Amniotic stem cell (primary cell): Measurements from ENCODE around the gene PIGK.
A peak's percentile ranks its signal among the peaks of the same experiment; 100 is the strongest.
"Not testable (repeated sequence)": the region's sequence is repeated elsewhere in the genome, so short reads cannot be mapped to it uniquely, and the experiment has no call there.

ENCODE experiments used
- DNase-seq: peaks from one replicate; lab custom pipeline; 2025; lab: John Stamatoyannopoulos, UW

PIGK gene

DNA sequence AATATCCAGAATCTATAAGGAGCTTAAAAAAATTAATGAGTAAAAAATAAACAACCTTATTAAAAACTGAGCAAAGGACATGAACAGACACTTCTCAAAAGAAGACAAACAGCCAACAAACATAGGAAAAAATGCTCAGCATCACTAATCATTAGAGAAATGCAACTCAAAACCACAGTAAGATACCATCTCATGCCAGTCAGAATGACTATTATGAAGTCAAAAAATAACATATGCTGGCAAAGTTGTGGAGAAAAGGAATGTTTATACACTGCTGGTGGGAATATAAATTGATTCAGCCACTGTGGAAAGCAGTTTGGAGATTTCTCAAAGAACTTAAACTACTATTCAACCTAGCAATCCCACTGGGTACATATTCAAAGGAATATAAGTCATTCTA lies 25.3 kb downstream of the PIGK start:
- no peak for DNase-seq

DNA sequence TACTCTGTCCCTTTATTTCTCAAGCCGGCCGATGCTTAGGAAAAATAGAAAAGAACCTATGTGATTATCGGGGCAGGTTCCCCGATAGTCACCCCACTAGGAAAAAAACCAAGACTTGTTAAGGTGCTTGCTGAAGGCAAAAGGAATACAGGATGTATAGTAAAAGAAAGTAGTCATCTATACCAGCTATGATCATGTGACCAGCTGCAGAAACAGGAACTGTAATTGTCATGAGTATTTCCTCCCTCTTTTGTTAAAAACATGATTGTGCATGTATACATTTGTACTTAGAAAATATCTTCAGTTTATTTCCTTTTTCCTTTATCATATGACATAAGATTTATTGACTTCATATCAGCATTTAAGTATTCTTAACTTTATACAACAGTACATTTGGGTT lies 30.5 kb downstream of the PIGK start:
- DNase-seq, result no peak

DNA sequence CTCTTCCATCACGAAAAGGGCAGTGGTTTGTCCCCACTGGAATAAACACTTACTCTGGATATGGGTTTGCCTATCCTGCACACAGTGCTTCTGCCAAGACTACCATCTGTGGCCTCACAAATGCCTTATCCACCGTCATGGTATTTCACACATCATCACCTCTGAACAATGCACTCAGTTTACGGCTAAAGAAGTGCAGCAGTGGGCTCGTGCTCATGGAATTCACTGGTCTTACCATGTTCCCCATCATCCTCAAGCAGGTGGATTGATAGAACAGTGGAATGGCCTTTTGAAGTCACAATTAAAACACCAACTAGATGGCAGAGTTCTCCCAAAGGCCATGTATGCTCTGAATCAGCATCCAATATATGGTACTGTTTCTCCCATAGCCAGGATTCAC lies 32.3 kb downstream of the PIGK start:
- not testable (repeated sequence) for DNase-seq

DNA sequence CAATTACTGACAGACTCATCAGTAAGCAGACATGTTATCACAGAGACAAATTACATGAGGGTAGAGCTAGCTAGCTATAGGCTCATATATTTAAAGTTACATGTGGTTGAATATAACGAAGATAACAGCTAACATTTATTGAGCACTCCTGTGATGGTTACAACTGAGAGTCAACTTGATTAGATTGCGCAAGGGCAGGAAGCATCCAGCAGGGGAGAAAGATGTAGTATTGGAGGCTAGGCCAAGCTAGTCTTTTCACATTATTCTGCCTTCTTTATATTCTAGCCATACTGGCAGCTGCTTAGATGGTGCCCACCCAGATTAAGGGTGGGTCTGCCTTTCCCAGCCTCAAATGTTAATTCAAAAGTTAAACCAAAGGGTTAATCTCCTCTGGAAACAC lies 37.1 kb downstream of the PIGK start:
- no peak for DNase-seq

DNA sequence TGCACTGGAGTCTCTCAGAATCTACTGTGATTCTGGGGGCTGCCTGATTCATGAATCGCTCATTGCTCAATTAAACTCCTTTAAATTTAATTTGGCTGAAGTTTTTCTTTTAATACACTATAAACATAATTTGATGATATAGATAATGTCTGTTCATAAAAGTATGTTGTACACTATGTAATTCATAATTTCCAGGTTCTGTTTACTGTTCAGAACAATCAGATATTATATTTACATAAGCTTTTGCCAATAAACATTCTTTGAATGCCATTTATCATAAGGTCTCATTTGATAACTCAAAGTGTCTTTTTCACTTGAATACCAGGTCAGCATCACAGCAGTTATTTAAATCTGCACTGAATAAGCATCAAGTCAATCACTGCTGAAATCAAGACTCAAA lies 39.6 kb downstream of the PIGK start:
- DNase-seq, result no peak

DNA sequence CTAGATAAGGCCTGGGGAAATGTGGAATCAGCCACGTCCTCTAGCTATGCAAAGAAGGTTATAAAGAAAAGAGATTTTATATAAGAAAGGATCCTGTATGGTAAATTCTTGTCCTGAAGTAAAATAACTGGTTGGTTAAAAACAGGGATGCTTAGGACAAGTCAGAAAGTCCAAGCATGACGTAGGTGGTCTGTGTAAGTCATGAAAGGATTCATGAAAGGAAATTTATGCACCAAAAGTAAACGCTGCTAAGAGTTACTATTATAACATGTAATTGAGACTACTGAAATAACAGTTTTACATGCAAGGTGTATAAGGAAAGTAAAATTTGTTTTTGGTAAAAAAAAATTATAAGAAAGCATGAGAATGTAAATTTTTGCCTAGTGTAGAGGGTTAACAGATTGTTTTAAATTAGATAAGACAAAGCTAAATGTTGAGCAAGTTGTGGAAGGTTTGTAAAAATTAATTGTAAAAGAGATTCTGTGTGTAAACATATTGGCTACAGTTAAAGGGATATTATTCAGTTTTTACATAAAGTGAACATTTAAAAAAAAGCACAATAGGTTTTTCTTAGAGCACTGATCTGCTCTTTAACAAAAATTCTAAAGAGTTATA lies 43.9 kb downstream of the PIGK start:
- no peak for DNase-seq

DNA sequence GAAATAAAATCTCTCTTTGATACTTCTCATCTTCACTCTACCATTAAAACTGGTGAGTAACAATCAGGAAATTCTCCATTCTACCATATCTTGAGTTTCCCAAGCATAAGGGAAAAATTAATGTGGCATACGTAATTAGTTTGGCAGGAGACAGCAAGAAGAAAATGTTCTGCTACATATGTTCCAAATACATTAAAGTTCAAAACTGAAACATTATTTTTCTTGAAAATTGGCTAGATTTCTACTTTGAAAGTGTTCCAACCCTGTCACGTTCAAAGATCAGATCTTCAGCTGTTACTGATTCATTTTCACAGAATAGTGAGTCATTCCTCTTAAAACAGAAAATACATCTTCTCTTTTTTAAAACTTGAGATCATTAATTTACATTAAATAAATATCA lies 48.5 kb downstream of the PIGK start:
- DNase-seq, result no peak

DNA sequence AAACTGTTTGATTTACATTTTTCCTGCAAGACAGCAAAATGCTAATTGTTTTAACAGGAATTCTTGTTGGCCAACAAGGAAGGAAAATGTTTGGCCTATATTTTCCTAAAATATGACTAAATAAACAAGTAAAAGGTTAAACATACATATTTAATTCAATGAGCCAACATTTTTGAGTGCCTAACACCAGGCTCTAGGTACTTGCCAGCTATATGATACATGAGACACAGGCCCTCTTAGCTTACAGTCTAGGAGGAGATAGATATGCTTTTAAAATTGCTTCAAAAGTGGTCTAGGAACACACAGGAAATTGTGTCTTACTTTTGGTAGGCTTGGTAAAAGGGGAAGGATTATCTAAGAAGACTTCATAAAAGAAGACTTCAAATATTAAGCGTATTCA lies 50.9 kb downstream of the PIGK start:
- DNase-seq, result no peak

DNA sequence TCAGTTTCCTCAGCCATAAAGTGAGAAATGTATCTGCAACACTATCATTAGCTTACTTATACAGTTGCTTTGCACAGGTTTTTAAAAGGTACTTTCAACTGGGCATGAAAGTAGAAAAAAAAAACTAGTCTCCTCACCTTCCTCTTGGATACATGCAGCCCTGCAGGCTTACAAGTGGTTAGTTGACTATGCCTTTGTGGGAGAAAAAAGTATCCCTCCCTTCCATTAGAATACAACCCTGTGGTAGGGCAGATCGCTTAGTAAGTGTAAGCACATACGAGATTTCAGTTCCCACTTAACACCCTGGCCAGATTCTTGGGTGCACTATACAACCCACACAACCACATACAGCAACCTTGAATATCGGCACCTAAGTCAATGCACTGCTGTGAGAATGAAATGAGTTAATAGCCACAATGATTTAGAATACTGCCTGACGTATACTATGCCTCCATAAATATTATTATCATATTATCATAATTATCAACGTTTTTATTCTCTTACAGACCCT lies 54.7 kb downstream of the PIGK start:
- DNase-seq, result no peak

DNA sequence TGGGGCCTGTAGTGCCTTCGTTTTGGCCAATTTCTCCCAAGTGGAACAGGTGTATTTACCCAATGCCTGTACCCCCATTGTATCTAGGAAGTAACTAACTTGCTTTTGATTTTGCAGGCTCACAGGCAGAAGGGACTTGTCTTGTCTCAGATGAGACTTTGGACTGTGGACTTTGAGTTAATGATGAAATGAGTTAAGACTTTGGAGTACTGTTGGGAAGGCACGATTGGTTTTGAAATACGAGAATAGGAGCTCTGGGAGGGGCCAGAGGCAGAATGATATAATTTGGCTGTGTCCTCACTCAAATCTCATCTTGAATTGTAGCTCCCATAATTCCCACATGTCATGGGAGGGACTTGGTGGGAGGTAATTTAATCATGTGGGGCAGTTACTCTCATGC lies 59.5 kb downstream of the PIGK start:
- DNase-seq, result not testable (repeated sequence)

DNA sequence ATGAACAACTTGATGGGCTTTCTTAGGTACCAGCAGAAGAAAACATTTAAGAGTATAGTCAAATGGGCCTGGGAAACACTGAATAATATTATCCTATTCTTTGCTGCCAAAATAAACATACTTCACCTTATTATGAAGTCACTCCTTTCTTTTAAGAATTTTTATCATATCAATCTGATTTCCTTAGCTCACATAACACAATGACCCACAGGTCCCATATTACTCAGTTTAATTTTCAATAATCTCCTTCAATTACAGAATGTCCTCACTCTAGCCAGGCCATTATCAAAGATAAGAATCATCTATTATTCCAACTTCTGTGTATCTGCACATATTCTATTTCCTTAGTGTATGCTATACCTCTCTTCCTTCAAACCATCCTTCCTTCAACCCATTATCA lies 63.0 kb downstream of the PIGK start:
- DNase-seq, result no peak

DNA sequence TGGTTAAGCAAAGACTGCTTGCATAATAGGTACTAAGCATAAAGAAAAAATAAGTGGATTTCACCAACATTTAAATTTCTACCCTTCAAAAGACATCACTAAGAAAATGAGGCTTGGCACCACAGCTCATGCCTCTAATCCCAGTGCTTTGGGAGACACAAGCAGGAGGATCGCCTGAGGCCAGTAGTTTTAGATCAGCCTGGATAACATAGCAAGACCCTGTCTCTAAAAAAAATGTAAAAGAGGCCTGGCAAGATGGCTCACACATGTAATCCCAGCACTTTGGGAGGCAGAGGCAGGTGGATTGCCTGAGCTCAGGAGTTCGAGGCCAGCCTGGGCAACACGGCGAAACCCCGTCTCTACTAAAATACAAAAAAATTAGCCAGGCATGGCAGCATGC lies 73.0 kb downstream of the PIGK start:
- DNase-seq, result no peak

DNA sequence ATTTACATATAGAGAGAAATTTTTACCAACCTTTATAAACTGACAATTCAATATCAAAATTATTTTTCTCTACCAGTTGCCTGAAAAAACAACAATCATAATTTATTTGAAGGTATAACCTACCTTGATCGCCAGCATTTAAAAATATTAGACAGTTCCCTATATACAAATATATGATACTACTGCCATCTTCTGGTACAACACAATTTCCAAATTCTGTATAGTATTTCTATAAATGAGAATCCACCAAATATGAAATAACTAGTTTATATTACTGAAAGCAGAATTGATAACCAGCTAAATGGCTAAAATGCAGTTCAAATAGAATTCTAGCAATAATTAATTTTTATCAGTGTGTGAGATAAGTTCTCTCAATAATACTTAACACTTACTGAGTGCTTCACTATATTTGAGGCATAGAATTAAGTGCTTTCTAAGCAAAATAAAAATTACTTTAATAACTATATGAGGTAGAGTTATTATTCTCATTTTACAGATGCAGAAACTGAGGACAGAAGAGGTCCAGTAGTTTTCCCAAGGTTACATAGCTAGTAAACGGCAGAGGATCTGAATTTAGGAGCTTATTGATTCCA lies 75.6 kb downstream of the PIGK start:
- no peak for DNase-seq

DNA sequence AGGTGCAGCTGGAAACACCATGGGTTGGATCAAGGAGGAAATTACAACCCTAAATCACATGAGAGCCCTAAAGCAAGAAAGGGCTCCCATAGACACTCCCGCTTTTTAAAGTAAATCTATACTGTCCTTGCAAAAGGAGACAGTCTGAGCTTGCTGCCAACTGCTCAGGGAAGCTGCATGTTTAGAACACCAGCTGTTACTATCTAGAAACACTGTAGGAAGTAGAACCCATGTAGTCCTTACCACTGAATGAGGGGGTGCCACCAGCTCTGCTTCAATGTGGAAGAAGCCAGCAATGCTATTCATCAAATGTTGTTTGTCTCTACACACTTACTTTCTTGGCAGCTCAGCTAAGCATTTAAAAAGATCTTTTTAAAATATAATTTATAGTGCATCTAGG lies 79.8 kb downstream of the PIGK start:
- DNase-seq, result no peak

DNA sequence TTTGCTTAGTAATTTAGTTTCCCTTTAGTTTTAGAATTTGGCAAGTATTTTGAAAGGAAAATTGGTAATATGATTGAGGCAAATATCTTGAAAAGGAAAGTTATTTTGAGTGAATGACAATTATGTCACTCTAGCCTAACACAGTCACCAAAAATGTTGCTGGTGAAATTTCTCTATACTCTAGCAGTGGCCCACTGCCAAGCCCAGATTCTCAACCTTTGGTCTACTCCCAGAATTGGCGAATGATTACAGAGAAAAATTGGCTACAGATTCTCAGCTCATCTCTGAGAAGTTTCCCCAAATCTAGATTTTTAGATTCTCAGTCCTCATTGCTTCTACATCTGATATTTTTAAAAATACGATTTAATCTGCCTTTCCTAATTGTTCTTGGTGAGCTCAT lies 84.9 kb downstream of the PIGK start:
- DNase-seq, result no peak

DNA sequence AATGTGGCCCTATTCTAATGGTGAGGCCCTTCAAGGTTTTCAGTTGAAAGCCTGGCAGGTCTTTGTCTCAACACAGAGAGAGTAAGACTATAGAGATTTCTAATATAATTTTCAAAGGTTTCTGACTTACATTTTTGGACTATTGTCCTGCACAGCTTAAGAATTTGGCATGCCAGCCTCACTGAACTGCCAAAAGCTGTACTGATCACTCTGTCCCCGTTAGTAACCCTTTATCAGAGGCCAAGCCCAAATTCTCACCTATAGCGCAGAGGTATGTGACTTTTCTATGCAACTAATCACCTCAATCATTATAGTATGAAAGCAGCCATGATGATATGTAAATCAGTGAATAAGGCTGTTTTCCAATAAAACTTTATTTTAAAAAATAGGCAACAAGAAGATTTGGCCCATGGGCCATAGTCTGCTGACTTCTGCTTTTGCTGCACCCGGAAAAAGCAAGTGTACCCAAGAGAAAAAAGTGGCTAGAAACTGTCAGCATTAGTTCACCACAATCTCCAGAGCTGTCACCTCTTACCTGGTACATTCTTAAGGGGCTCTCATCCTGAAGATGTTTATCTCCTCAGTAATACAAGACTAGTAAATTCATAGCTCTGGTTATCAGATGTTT lies 85.4 kb downstream of the PIGK start:
- no peak for DNase-seq

DNA sequence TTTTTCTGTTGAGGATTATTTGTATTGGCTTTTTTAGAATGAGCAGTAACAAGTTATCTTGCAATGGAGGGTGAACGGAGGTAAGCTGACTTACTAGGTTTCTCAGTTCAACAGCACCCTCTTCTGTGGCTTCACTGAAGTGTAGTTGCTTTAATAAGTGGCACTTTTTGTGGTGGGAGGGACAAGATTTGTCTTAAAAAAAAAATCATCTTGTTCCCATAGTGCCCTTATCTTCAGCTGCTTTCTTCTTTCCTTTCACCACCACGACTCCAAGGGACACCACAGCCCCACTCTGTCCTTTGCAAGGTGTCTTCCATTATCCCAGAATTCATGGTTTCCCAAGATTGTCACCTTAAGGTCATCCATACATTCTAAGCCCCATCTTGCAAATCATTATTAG lies 92.9 kb downstream of the PIGK start:
- DNase-seq, result peak; percentile 53

DNA sequence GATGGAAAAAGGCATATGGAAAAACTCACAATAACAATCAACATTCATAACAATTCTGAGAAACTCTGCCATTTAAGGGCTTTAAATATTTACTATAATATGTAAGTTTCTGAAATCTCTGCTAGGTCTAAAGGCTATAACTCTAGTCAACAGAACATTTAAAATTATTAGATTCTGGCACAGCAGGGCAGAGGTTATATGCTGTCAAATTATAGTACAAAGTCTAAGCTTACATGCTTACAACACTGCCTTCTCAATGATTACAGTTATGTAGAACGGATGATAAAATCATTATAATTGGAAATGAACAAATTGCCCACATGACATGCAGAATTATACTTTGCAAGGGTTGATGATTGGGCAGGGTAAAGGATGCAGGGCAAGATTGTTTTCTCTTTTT lies 97.7 kb downstream of the PIGK start:
- DNase-seq, result no peak

DNA sequence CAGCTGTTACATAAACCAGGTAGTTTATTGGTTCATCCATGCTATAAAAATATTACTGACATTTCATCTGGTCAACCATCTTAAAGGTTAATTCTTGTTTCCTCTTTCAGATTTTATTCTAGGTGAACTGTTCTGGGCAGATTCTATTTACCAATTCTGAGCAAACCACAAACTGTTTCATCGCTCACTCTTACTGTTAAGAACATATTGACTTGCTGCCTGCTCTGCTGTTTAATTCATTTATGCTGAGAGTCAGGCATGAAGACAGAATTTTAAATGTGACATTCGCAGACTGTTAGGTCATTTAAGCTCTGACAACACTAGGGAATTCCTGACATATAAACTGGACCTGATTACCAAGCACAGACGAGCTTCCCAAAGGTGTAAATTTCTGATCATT lies 98.3 kb downstream of the PIGK start:
- no peak for DNase-seq

DNA sequence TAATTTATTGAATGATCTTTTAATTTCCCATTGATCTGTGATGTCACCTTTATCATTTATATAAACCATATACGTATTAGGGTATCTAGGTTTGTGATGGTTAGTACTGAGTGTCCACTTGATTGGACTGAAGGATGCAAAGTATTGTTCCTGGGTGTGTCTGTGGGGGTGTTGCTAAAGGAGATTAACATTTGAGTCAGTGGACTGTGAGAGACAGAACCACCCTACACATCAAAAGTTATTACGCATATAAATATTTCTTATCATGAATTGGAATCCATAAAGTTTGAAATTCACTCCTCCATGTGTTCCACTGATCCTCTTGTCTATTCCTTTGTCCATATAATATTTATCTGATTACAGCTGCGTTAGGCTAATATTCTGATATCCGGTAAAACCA lies 100.5 kb downstream of the PIGK start:
- DNase-seq, result no peak

DNA sequence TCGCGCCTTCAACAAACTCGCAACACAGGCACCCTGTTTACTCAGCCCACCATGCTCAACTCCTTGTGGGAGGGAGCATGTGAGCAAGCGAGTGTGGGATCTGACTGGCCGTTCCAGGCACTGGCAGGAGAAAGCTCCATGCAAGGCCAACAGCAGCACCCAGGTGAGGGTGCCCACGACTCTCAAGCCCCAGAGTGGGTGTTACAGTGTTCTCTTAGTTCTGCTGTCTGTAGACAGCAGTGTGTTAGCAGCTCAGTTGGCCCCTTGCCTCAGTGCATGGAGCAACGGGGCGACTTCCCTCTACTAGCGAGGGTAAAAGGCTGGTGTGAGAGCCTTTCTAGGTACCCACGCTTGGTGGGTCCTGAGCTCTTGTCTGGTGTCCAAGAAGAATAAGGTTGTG lies 114.6 kb downstream of the PIGK start:
- no peak for DNase-seq

DNA sequence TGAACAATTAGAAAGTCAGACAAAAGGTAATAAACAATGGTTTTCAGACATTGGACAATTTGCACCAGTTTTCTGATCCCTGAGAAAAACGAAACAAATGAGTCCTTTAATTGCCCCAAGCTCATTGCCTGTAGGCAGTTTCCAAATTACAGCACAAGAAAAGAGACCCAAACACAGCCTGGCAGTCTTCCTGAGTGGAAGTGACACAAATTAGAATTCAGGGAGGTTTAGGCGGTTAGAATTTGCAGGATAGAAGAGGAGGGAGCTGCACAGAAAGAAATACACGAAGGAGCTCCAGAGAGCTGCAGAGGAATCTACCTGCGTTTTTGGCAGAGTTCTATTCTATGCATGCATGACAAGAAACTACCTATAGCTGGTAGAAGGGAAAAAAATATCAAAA lies 115.7 kb downstream of the PIGK start:
- no peak for DNase-seq

DNA sequence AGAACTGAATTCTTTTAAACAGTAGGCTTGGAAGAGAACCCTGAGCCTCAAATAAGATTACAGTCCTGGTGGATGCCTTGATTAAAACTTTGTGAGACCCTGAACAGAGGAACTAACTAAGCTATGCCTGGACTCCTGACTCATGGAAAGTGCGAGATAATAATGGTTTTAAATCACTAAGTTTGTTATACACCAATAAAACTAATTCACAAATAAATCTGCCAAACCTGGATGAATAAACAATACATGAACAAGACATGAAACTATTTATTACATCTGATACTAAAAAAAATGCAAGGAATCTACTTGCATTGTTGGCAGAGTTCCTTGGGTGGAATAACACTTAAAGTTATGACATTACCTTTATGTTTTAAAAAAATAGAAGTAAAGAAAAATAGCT lies 118.4 kb downstream of the PIGK start:
- no peak for DNase-seq
